GM12878 (cell line): ENCODE data around the gene CCDC88C. TPM values are rescaled to one million over a fixed set of nuclear protein-coding genes. Genes with fewer than 3 reads are reported as not detected.

Experiments
- ATAC-seq: fragments of 200-7000 bp; cut with Tn5 transposase; 3 replicates; pipeline ENCODE4 v1.9.1; 2020; ENCODE audit warnings: mild to moderate bottlenecking, moderate library complexity
- BruUV-seq: library from RNA; stranded (reverse); fragments of 400-500 nt; replicated peaks from 2 replicates; lab custom pipeline; 2021; lab: Mats Ljungman, UMichigan
- CTCF ChIA-PET: fragments of 300-600 bp; sonication (Branson Sonifier 250); formaldehyde crosslinking; extraction: SDS; loops from one replicate; lab custom pipeline; 2021; ENCODE audit warnings: inconsistent platforms; lab: Yijun Ruan, JAX
- POLR2A ChIA-PET: fragments of 350-600 bp; formaldehyde crosslinking; extraction: SDS; loops from one replicate; lab custom pipeline; 2021; ENCODE audit warnings: inconsistent platforms; lab: Charles Lee
- RAD21 ChIA-PET: fragments of 300-600 bp; sonication (Branson Sonifier 250); formaldehyde crosslinking; loops from one replicate; lab custom pipeline; 2023; ENCODE audit warnings: antibody characterized with exemption; ENCODE audit not compliant: unreplicated experiment; lab: Charles Lee
- SMC1A ChIA-PET: fragments of 300-600 bp; sonication (Branson Sonifier 250); formaldehyde crosslinking; loops from one replicate; lab custom pipeline; 2023; ENCODE audit not compliant: unreplicated experiment, uncharacterized antibody; lab: Charles Lee
- DNase-seq: peaks from one replicate; pipeline ENCODE4 v3.0.0-alpha.2; 2011; ENCODE audit warnings: low read depth, low spot score
- FAIRE-seq: peaks from 3 replicates; lab custom pipeline; 2011; peaks lifted over from hg19 to GRCh38; lab: Jason Lieb, UNC
- H2AFZ ChIP-seq: 2 replicates; pipeline ENCODE4 v1.6.0; 2011; ENCODE audit warnings: low read depth, low read length, control low read depth; ENCODE audit not compliant: control insufficient read depth
- H3K27ac ChIP-seq: 2 replicates; pipeline ENCODE4 v1.5.1; 2011; ENCODE audit warnings: control low read depth; ENCODE audit not compliant: control insufficient read depth, insufficient read depth
- H3K27me3 ChIP-seq, 2 experiments: replicated peaks in 1 of 2; 2 replicates each; pipeline versions ENCODE4 v1.6.0 to v1.6.1; 2011; ENCODE audit warnings: low read length in 1 of 2; ENCODE audit not compliant: control insufficient read depth in 2 of 2, insufficient read depth in 2 of 2
- H3K36me3 ChIP-seq, 2 experiments: 2 replicates each; pipeline ENCODE4 v1.5.1; 2011; ENCODE audit warnings: low read length in 1 of 2; ENCODE audit not compliant: control insufficient read depth in 2 of 2, insufficient read depth in 2 of 2
- H3K4me1 ChIP-seq: 2 replicates; pipeline ENCODE4 v1.6.1; 2011; ENCODE audit warnings: mild to moderate bottlenecking, low read length, moderate library complexity, mixed read lengths; ENCODE audit not compliant: control insufficient read depth, insufficient read depth
- H3K4me2 ChIP-seq: 2 replicates; pipeline ENCODE4 v1.6.0; 2011; ENCODE audit warnings: control low read depth; ENCODE audit not compliant: control insufficient read depth, insufficient read depth
- H3K4me3 ChIP-seq: fragments of 200-600 bp; sonication (generic); 2 replicates; pipeline ENCODE4 v1.5.1; 2016
- H3K79me2 ChIP-seq: 2 replicates; pipeline ENCODE4 v1.6.0; 2011; ENCODE audit warnings: low read length; ENCODE audit not compliant: control insufficient read depth, insufficient read depth
- H3K9ac ChIP-seq: 2 replicates; pipeline ENCODE4 v1.8.0; 2011; ENCODE audit warnings: low read length, control low read depth, mixed read lengths; ENCODE audit not compliant: control insufficient read depth, insufficient read depth
- H3K9me3 ChIP-seq: replicated peaks from 3 replicates; pipeline ENCODE4 v1.5.1; 2011; ENCODE audit warnings: mild to moderate bottlenecking, low read length; ENCODE audit not compliant: control insufficient read depth, insufficient read depth
- H4K20me1 ChIP-seq: 2 replicates; pipeline ENCODE4 v1.6.0; 2011; ENCODE audit not compliant: control insufficient read depth, insufficient read depth
- BHLHE40 ChIP-seq, 2 experiments: fragments of 450-650 bp in 1 of 2; IDR thresholded peaks; 2 replicates each; pipeline ENCODE4 v1.6.1; 2011 to 2017; ENCODE audit warnings: low read depth in 2 of 2, borderline replicate concordance in 1 of 2, improper control_type of control experiment in 1 of 2, low read length in 1 of 2, mild to moderate bottlenecking in 1 of 2
- E2F4 ChIP-seq: IDR thresholded peaks from 2 replicates; pipeline ENCODE4 v1.6.1; 2012; ENCODE audit warnings: low read depth, low read length, improper control_type of control experiment
- MEF2B ChIP-seq: fragments of 450-650 bp; IDR thresholded peaks from 2 replicates; pipeline ENCODE4 v1.6.1; 2018; ENCODE audit warnings: mild to moderate bottlenecking, moderate library complexity; ENCODE audit not compliant: partially characterized antibody, poor library complexity, severe bottlenecking
- MLLT1 ChIP-seq: fragments of 450-650 bp; IDR thresholded peaks from 2 replicates; pipeline ENCODE4 v1.6.1; 2016; ENCODE audit warnings: mild to moderate bottlenecking
- NR2F1 ChIP-seq: fragments of 450-650 bp; conservative IDR thresholded peaks from 2 replicates; pipeline ENCODE4 v1.6.1; 2017; ENCODE audit warnings: mild to moderate bottlenecking
- PKNOX1 ChIP-seq: fragments of 450-650 bp; IDR thresholded peaks from 2 replicates; pipeline ENCODE4 v1.6.1; 2016; ENCODE audit warnings: mild to moderate bottlenecking
- POLR2A ChIP-seq: IDR thresholded peaks from 2 replicates; pipeline ENCODE4 v1.6.1; 2011; ENCODE audit warnings: low read depth, mild to moderate bottlenecking, low read length
- SP1 ChIP-seq: IDR thresholded peaks from one replicate; pipeline ENCODE4 v1.6.1; 2011; ENCODE audit warnings: low read depth, low read length
- SUZ12 ChIP-seq: fragments of 200-600 bp; sonication (generic); IDR thresholded peaks from one replicate; pipeline ENCODE4 v1.6.1; 2018; ENCODE audit warnings: antibody characterized with exemption, mild to moderate bottlenecking; ENCODE audit not compliant: unreplicated experiment
- TAF1 ChIP-seq: IDR thresholded peaks from 2 replicates; pipeline ENCODE4 v1.6.1; 2011; ENCODE audit warnings: mild to moderate bottlenecking, low read depth, low read length, borderline replicate concordance
- WGBS: methylation state at CpG from one replicate; pipeline ENCODE4 v1.1.6; 2016; ENCODE audit warnings: low lambda C conversion rate; ENCODE audit not compliant: insufficient replicate concordance, insufficient coverage; ENCODE audit errors: missing lambda C conversion rate; 5-methylcytosine and 5-hydroxymethylcytosine counted together
- in situ Hi-C: fragments of 300-500 bp; cut with MboI; formaldehyde crosslinking; loops from 9 replicates; pipeline ENCODE4 v1.14.3; 2018; ENCODE audit warnings: mixed read lengths
- intact Hi-C: fragments of 100-400 bp; cut with micrococcal nuclease; formaldehyde crosslinking; loops from one replicate; pipeline ENCODE4 v1.14.2; 2022; ENCODE audit not compliant: unreplicated experiment
- polyA plus RNA-seq, 11 experiments: library from polyadenylated mRNA; depleted of rRNA in 4 of 11; unstranded in 6 of 11; stranded (reverse) in 5 of 11; fragments of >200 nt; fragmentation: Nextera tagmentation in 4 of 11; fragmentation: Illumina TruSeq in 1 of 11; extraction: Ambion mirVana in 4 of 11; extraction: Trizol in 1 of 11; gene quantifications; 1 replicate in 1 of 11; 2 replicates in 10 of 11; pipeline versions ENCODE4 v1.2.1 to v1.2.3, GENCODE V29; 2011 to 2016; ENCODE audit warnings: inconsistent platforms in 2 of 11, missing spikeins in 2 of 11, low read depth in 1 of 11
- total RNA-seq, 4 experiments: library from RNA; depleted of rRNA in 3 of 4; stranded (reverse); fragments of >200 nt in 3 of 4; fragmentation: Illumina TruSeq in 1 of 4; extraction: Trizol in 1 of 4; gene quantifications; 2 replicates each; pipeline versions ENCODE4 v1.2.1 to v1.2.3, GENCODE V29; 2013 to 2021
- TF ChIP-seq, protein P1 (sequence below): fragments of 150-350 bp; IDR thresholded peaks from 2 replicates; pipeline ENCODE4 v1.6.1; 2014; ENCODE audit warnings: mild to moderate bottlenecking, low read depth, low read length
- TF ChIP-seq, protein P2 (sequence below): IDR thresholded peaks from 2 replicates; pipeline ENCODE4 v1.6.1; 2012; ENCODE audit warnings: mild to moderate bottlenecking, low read depth, low read length

Gene CCDC88C
- total and polyA plus RNA-seq, 10 of the 15 experiments (the other 5 are each of a cell fraction or from before 2014, with no cell fraction given), result 4.0 to 79.6 (median 36.6) TPM

DNA sequence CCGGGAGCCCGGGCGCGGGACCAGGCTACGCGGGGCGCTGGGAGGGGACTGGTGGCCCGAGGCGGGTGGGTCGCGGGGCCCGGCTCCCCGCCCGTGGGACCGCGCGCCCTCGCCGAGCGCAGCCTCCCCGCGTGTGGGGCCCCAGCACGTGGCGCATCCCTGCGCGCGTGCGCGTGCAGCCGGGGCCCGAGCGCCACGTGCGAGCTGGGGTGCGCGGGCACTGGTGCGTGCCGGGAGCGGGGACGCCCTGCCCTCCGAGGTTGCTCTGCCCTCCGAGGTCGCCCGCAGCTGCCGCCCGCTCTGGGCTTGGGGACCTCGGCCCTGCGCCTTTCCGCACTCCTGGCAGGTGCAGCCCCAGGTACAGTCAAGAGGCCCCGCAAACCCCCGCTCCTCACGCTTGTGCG, 365 bp upstream of the CCDC88C start (continued):
- no peak for TF ChIP-seq PKNOX1
- 0 out of 2 replicates have a peak, but pooled peaks have one; percentile 12 for TF ChIP-seq POLR2A
- TF ChIP-seq, protein P1, sequence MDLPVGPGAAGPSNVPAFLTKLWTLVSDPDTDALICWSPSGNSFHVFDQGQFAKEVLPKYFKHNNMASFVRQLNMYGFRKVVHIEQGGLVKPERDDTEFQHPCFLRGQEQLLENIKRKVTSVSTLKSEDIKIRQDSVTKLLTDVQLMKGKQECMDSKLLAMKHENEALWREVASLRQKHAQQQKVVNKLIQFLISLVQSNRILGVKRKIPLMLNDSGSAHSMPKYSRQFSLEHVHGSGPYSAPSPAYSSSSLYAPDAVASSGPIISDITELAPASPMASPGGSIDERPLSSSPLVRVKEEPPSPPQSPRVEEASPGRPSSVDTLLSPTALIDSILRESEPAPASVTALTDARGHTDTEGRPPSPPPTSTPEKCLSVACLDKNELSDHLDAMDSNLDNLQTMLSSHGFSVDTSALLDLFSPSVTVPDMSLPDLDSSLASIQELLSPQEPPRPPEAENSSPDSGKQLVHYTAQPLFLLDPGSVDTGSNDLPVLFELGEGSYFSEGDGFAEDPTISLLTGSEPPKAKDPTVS, result no peak
- no peak for TF ChIP-seq E2F4

DNA sequence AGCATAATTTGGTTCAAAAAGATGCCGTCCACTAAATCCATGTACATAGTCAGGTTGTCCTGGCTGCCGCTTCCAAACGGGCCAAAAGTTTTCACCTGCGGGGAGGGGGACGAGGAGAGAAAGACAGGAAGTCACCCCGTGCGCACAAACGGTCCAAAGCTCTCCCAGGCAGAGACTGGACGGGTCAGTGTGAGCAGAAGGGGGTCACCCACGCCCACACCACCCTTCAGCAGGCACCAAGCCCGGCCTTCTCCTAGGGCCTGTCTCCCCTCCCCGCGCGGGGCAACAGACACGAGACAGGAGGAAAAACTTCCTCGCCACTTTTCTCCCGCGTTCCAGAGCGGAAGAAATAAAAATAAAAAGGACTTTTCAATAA, 888 bp downstream of the CCDC88C start:
- intact Hi-C loops, result loop anchor here (1.0 to 5.0 kb wide), 5 partner anchors 44 to 174 kb away; partner anchors contain the start of gene GPR68
- peak overlapping the region; percentile 97 for H3K9ac ChIP-seq
- ATAC-seq (peak; percentile 40), DNase-seq (no peak), FAIRE-seq (no peak)
- peak overlapping the region; percentile 100 for H3K27ac ChIP-seq
- ChIA-PET POLR2A (interaction anchor here (1.3 to 9.2 kb wide), 8 partner anchors 13 to 93 kb away, joined by 4 to 140 read pairs (median 13); no protein-coding TSS in a partner anchor), RAD21 (interaction anchor here (0.7 to 10.0 kb wide), 13 partner anchors 17 to 188 kb away, joined by 3 to 236 read pairs (median 17); no protein-coding TSS in a partner anchor), CTCF (interaction anchor here (1.2 to 19.0 kb wide), 12 partner anchors 16 to 130 kb away, joined by 3 to 242 read pairs (median 12); no protein-coding TSS in a partner anchor), SMC1A (interaction anchor here (1.4 to 15.4 kb wide), 13 partner anchors 16 to 239 kb away, joined by 3 to 210 read pairs (median 10); partner anchors contain the start of gene GPR68)
- peaks cover 4 to 18% of the 10 kb centered on the region in 2 experiments; a peak in 2 of 4 replicates for H3K36me3 ChIP-seq
- H2AFZ ChIP-seq, result no peak overlapping the region; the same call in 1 of the 2 replicates
- peaks cover 29% of the 10 kb centered on the region for H3K4me1 ChIP-seq
- in situ Hi-C loops, result no loop called here
- H3K79me2 ChIP-seq, result peaks cover 61% of the 10 kb centered on the region
- no peaks in the 10 kb centered on the region for H4K20me1 ChIP-seq
- no peaks in the 10 kb centered on the region for H3K27me3 ChIP-seq
- H3K4me3 ChIP-seq, result peak overlapping the region; percentile 88
- BruUV-seq, result TSS peak; percentile 93
- no peaks in the 10 kb centered on the region for H3K9me3 ChIP-seq
- H3K4me2 ChIP-seq, result peak overlapping the region; percentile 92
- WGBS, result 0% methylated on average over 19 of the region's 19 CpGs
- TF ChIP-seq TAF1, result 0 out of 2 replicates have a peak, but pooled peaks have one; percentile 37
- TF ChIP-seq NR2F1, result 0 out of 2 replicates have a peak, but pooled peaks have one; percentile 10
- TF ChIP-seq SP1, result no peak
- peak; percentile 73 for TF ChIP-seq POLR2A
- 0 out of 2 replicates have a peak, but pooled peaks have one; percentile 31 for TF ChIP-seq MLLT1
- TF ChIP-seq BHLHE40 (IDR thresholded peaks at IDR 0.05; ENCODE audit: borderline replicate concordance in 1 of 2, low read depth in 2 of 2, low read length in 1 of 2), result 0 out of 4 replicates have a peak, but pooled peaks of 1 of the 2 experiments have one; percentile 5
- TF ChIP-seq, protein P2, sequence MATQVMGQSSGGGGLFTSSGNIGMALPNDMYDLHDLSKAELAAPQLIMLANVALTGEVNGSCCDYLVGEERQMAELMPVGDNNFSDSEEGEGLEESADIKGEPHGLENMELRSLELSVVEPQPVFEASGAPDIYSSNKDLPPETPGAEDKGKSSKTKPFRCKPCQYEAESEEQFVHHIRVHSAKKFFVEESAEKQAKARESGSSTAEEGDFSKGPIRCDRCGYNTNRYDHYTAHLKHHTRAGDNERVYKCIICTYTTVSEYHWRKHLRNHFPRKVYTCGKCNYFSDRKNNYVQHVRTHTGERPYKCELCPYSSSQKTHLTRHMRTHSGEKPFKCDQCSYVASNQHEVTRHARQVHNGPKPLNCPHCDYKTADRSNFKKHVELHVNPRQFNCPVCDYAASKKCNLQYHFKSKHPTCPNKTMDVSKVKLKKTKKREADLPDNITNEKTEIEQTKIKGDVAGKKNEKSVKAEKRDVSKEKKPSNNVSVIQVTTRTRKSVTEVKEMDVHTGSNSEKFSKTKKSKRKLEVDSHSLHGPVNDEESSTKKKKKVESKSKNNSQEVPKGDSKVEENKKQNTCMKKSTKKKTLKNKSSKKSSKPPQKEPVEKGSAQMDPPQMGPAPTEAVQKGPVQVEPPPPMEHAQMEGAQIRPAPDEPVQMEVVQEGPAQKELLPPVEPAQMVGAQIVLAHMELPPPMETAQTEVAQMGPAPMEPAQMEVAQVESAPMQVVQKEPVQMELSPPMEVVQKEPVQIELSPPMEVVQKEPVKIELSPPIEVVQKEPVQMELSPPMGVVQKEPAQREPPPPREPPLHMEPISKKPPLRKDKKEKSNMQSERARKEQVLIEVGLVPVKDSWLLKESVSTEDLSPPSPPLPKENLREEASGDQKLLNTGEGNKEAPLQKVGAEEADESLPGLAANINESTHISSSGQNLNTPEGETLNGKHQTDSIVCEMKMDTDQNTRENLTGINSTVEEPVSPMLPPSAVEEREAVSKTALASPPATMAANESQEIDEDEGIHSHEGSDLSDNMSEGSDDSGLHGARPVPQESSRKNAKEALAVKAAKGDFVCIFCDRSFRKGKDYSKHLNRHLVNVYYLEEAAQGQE, result no peak
- TF ChIP-seq SUZ12, result no peak
- TF ChIP-seq MEF2B, result no peak
